Body of pancreas (tissue), 4 donors: ENCODE measurements around the gene ASCL3. TPM values are rescaled to one million over a fixed set of nuclear protein-coding genes. Genes with fewer than 3 reads are reported as not detected.
A peak's percentile ranks its signal among the peaks of the same experiment; 100 is the strongest.

Experiments
- ATAC-seq: fragments of 150-250 bp; one replicate; pipeline ENCODE4 v1.9.1; 2016
- DNase-seq, 4 donors: peaks; one replicate each; pipeline ENCODE4 v3.0.0-alpha.2; 2019
- H3K27ac ChIP-seq, 4 donors: fragments of 200-600 bp; sonication (generic); 1 replicate in 3 of 4; 2 replicates in 1 of 4; pipeline versions ENCODE4 v1.5.1 to v1.6.1; 2016 to 2019; ENCODE audit warnings: mild to moderate bottlenecking in 1 of 4, mixed read lengths in 1 of 4, moderate library complexity in 1 of 4
- H3K27me3 ChIP-seq, 2 donors: fragments of 200-600 bp; sonication (generic); one replicate each; pipeline ENCODE4 v1.6.0; 2016; ENCODE audit warnings: mild to moderate bottlenecking in 1 of 2
- H3K36me3 ChIP-seq, 2 donors: fragments of 200-600 bp; sonication (generic); replicated peaks in 1 of 2; 2 replicates each; pipeline ENCODE4 v1.5.1; 2016; ENCODE audit warnings: low read depth in 2 of 2; ENCODE audit not compliant: insufficient read depth in 1 of 2
- H3K4me1 ChIP-seq: fragments of 200-600 bp; sonication (generic); one replicate; pipeline ENCODE4 v1.6.0; 2016
- H3K4me3 ChIP-seq, 2 donors: fragments of 200-600 bp; sonication (generic); 1 replicate in 1 of 2; 2 replicates in 1 of 2; pipeline ENCODE4 v1.5.1; 2016 to 2019
- H3K9me3 ChIP-seq, 3 donors: fragments of 200-600 bp; sonication (generic); 1 replicate in 2 of 3; 2 replicates in 1 of 3; pipeline ENCODE4 v1.5.1; 2016
- POLR2A ChIP-seq, 3 donors: fragments of 450-650 bp; IDR thresholded peaks; one replicate each; pipeline ENCODE4 v1.6.1; 2016; ENCODE audit warnings: antibody characterized with exemption in 3 of 3, mild to moderate bottlenecking in 2 of 3
- WGBS, 2 donors: methylation state at CpG; one replicate each; pipeline ENCODE4 v1.1.5; 2017; 5-methylcytosine and 5-hydroxymethylcytosine counted together
- intact Hi-C: fragments of 100-400 bp; cut with DNase I; formaldehyde crosslinking; loops from one replicate; pipeline ENCODE4 v1.15.1; 2023
- total RNA-seq, 2 donors: library from RNA; depleted of rRNA; stranded (reverse); fragments of >200 nt; gene quantifications; one replicate each; pipeline ENCODE4 v1.1.0, GENCODE V29; 2016
- TF ChIP-seq, protein P1 (sequence below), 7 experiments: fragments of 450-650 bp in 4 of 7; fragments of 200-600 bp in 3 of 7; sonication (generic) in 3 of 7; IDR thresholded peaks; one replicate each; pipeline ENCODE4 v1.5.1; 2016 to 2019; ENCODE audit warnings: antibody characterized with exemption in 7 of 7

ASCL3 gene
- total RNA-seq, 2 donors from 2014 or later = not detected

DNA sequence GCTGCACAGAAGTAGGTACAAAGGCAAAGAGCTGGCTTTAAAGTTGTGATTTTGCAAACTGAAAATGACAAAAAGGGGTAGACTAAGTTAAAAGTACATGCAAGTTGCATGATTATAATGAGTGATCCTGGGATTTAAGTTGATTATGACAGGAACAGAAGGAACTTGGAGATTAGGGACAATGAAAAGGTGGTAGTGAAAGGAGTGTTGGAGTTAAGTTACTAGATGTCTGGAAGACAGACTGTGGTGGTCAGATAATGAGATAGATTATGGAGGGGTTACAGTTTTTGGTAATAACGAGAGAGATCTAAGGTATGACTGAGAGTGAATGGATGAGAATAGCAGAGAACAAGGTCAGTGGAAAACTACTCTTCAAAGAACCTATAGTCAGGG, 29.1 kb upstream of the ASCL3 start:
- H3K27ac ChIP-seq = no peak overlapping the region
- 65 to 74% methylated on average over 1 of the region's 1 CpG for WGBS, 2 donors
- TF ChIP-seq, protein P1, sequence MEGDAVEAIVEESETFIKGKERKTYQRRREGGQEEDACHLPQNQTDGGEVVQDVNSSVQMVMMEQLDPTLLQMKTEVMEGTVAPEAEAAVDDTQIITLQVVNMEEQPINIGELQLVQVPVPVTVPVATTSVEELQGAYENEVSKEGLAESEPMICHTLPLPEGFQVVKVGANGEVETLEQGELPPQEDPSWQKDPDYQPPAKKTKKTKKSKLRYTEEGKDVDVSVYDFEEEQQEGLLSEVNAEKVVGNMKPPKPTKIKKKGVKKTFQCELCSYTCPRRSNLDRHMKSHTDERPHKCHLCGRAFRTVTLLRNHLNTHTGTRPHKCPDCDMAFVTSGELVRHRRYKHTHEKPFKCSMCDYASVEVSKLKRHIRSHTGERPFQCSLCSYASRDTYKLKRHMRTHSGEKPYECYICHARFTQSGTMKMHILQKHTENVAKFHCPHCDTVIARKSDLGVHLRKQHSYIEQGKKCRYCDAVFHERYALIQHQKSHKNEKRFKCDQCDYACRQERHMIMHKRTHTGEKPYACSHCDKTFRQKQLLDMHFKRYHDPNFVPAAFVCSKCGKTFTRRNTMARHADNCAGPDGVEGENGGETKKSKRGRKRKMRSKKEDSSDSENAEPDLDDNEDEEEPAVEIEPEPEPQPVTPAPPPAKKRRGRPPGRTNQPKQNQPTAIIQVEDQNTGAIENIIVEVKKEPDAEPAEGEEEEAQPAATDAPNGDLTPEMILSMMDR (IDR thresholded peaks at IDR 0.05) = no peak
- no peak for TF ChIP-seq POLR2A (IDR thresholded peaks at IDR 0.05)
- H3K9me3 ChIP-seq = no peaks in the 10 kb centered on the region
- no peak overlapping the region for H3K4me3 ChIP-seq
- no peaks in the 10 kb centered on the region for H3K4me1 ChIP-seq
- no peaks in the 10 kb centered on the region for H3K36me3 ChIP-seq
- intact Hi-C loops = no loop called here
- H3K27me3 ChIP-seq = no peaks in the 10 kb centered on the region
- no peak for DNase-seq
- no peak for ATAC-seq

DNA sequence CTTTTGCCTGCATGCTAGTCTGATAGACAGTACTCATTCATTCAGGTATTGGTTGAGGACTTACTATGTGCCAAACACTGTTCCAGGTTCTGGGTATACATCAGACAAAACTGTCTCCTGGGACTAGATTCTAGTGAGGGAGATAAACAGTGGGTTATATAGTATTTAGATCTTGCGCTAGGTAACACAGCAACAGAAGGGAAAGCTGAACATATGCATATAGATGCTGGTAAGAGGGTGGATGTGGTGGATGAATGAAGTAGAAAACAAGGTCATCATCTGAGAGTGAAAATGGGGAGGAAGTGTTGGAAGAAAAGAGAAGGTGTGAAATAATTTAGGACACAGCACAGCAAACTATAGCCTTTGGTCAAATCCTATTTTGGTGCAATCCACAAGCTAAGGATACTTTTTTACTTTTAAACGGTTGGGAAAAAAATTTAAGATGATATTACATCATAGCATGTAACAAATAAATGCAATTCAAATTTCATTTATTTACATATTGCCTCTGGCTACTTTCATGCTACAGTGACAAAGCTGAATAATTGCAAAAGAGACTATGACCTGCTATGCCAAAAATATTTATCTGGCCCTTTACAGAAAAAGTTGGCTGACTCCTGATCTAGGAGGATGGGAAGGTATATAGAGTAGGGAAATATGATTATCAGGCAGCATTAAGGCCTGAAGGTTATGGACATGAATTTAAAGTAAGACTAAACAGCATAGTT, 28.5 kb upstream of the ASCL3 start:
- DNase-seq (no peak), ATAC-seq (no peak)
- Histone ChIP-seq H3K4me3 (no peak overlapping the region), H3K4me1 (no peaks in the 10 kb centered on the region), H3K36me3 (no peaks in the 10 kb centered on the region), H3K27ac (no peak overlapping the region), H3K9me3 (no peaks in the 10 kb centered on the region), H3K27me3 (no peaks in the 10 kb centered on the region)
- intact Hi-C loops = no loop called here
- TF ChIP-seq, protein P1 (IDR thresholded peaks at IDR 0.05) = no peak
- no peak for TF ChIP-seq POLR2A (IDR thresholded peaks at IDR 0.05)
- 77 to 79% methylated on average over 2 of the region's 2 CpGs for WGBS, 2 donors

DNA sequence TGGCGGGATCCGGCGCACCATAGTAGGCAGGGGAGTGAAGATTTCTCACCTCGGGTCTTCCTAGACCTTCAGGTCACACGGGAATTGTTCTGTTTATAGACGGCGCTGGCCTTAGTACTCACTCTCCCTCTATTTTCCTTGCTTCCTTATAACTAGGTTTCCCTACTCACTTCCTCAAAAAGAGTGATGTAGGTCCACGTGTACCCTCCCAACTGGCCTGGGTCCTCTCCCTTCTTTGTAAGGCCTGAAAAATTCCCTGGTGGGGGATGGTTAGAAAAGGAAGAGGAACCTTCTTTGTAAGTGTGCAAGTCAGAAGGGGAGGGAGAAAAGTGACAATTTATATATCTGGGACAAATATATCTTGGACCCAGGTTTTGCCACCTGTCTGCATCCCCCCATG, 24.4 kb upstream of the ASCL3 start:
- WGBS, 2 donors = 79 to 80% methylated on average over 8 of the region's 8 CpGs
- no peaks in the 10 kb centered on the region for H3K27me3 ChIP-seq

DNA sequence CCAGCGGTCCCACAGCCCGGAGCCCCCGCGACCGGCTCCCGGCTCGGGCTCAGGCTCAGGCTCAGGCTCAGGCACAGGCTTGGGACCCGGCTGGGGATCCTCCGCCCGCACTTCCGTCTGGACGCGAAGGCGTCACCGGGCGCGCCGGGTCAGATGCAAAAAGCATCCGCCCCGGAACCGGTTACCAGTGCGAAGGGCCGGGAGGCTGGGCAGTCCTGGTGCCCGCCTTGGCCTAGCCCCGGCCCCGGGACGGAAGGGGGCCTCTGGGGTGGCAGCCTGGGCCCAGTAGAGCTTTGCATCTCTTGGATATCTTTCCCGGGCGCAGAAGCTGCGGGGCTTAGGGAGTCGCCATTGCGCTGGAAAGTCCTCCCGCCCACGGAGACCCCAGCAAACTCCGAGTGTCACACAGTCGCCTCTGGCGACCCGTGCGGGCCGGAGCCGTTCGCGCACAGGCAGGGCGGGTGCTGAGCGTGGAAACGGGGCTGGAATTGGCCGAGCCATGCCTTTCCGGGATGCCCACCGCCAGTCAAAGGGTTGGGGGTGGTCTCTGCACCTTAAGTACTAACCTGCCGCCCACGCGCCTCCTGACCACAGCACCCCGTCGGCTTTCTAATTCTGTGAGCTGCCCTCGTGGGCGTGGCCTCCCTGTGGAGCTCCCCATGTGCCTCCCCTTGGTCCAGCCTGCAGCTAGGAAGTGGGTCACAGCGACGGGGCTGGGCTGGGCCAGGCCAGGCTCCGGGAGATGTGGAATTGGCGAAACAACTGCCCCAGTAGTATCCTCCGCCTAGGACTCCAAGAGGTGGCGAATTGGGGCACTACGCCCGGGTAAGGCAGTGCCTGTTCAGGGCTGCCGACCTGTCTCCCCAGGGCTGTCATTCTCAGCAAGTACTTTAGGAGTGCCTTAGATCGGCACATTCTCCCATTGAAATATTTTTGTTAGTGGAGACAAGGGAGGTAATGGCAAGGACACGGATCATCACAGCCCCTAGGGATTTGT, 21.8 kb upstream of the ASCL3 start, which contains the start of gene TMEM9B:
TMEM9B (minus strand) TSS at position 119 of the 997 bp plus-strand sequence. CDS start 129 bp downstream, outside the sequence.
- 0% methylated on average over 66 of the region's 67 CpGs; no CpG with 5 or more reads in 1 of the 2 donors for WGBS, 2 donors
- DNase-seq (peak; percentile 91 to 93 (median 92)), ATAC-seq (peak; percentile 95)
- peaks cover 33% of the 10 kb centered on the region for H3K4me1 ChIP-seq
- peak within 1 kb of the TSS; percentile 47 to 52 for H3K4me3 ChIP-seq
- no peaks in the 10 kb centered on the region for H3K27me3 ChIP-seq
- peak within 1 kb of the TSS; percentile 87 to 97 (median 94) for H3K27ac ChIP-seq
- no peaks in the 10 kb centered on the region for H3K9me3 ChIP-seq
- no peaks in the 10 kb centered on the region for H3K36me3 ChIP-seq
- intact Hi-C loops = no loop called here
- TF ChIP-seq, protein P1 (IDR thresholded peaks at IDR 0.05) = peak in 1 of 7 experiments; percentile 9
- TF ChIP-seq POLR2A (IDR thresholded peaks at IDR 0.05) = peak; percentile 90 to 98 (median 97)

More for the DNA sequence above, 24.4 kb upstream of the ASCL3 start:
- ATAC-seq (no peak), DNase-seq (no peak)
- Histone ChIP-seq H3K4me3 (no peak overlapping the region), H3K9me3 (no peaks in the 10 kb centered on the region), H3K36me3 (no peaks in the 10 kb centered on the region), H3K27ac (no peak overlapping the region), H3K4me1 (peaks cover 23% of the 10 kb centered on the region)
- intact Hi-C loops = no loop called here
- TF ChIP-seq, protein P1 (IDR thresholded peaks at IDR 0.05) = no peak
- no peak for TF ChIP-seq POLR2A (IDR thresholded peaks at IDR 0.05)
